Stimulated activated memory B cell treated with anti-CD40 and anti-IgM and Interleukin-4, amounts not matched to agents 10 μg/mL and 1 μg/mL and 100 μg/mL, for 72 hours (primary cell): Measurements from ENCODE around the gene UBE2E1.

Experiments used
- ATAC-seq: fragments of 150-1000 bp; cut with Tn5 transposase; 2 replicates; pipeline ENCODE4 v1.10.0; 2021
- H3K27ac Mint-ChIP-seq: one replicate; pipeline ENCODE4 v1.8.0; 2022; ENCODE audit warnings: mild to moderate bottlenecking, mixed read lengths
- H3K27me3 Mint-ChIP-seq: one replicate; pipeline ENCODE4 v1.8.0; 2022; ENCODE audit warnings: mixed read lengths
- H3K36me3 Mint-ChIP-seq: one replicate; pipeline ENCODE4 v1.8.0; 2022; ENCODE audit warnings: mixed read lengths
- H3K4me1 Mint-ChIP-seq: one replicate; pipeline ENCODE4 v1.8.0; 2022; ENCODE audit warnings: mixed read lengths
- H3K4me3 Mint-ChIP-seq: one replicate; pipeline ENCODE4 v1.8.0; 2022; ENCODE audit warnings: mild to moderate bottlenecking, moderate library complexity, mixed read lengths
- H3K9me3 Mint-ChIP-seq: one replicate; pipeline ENCODE4 v1.8.0; 2022; ENCODE audit warnings: mixed read lengths

UBE2E1 gene

GRCh38 chr3:23824699-23825444 is 19.1 kb downstream of the UBE2E1 start:
- Mint-ChIP-seq H3K27ac (peak overlapping the region; percentile 35), H3K9me3 (peaks cover 3% of the 10 kb centered on the region), H3K27me3 (no peaks in the 10 kb centered on the region), H3K4me3 (no peak overlapping the region), H3K4me1 (peaks cover 80% of the 10 kb centered on the region), H3K36me3 (peaks cover 21% of the 10 kb centered on the region)
- no peak for ATAC-seq

GRCh38 chr3:23825802-23826201 is 20.0 kb downstream of the UBE2E1 start:
- Mint-ChIP-seq H3K4me3 (no peak overlapping the region), H3K27me3 (no peaks in the 10 kb centered on the region), H3K36me3 (peaks cover 19% of the 10 kb centered on the region), H3K9me3 (peaks cover 3% of the 10 kb centered on the region), H3K4me1 (peaks cover 84% of the 10 kb centered on the region), H3K27ac (peak overlapping the region; percentile 9)
- no peak for ATAC-seq

- Mint-ChIP-seq H3K4me1 (peaks cover 84% of the 10 kb centered on the region), H3K27ac (no peak overlapping the region), H3K27me3 (no peaks in the 10 kb centered on the region), H3K36me3 (peaks cover 15% of the 10 kb centered on the region), H3K9me3 (peaks cover 3% of the 10 kb centered on the region), H3K4me3 (no peak overlapping the region)
- no peak for ATAC-seq
Measured at GRCh38 chr3:23826382-23827064, 20.8 kb downstream of the UBE2E1 start.

- peak; percentile 83 for ATAC-seq
- peaks cover 9% of the 10 kb centered on the region for H3K36me3 Mint-ChIP-seq
- peaks cover 3% of the 10 kb centered on the region for H3K9me3 Mint-ChIP-seq
- no peaks in the 10 kb centered on the region for H3K27me3 Mint-ChIP-seq
- peak overlapping the region; percentile 52 for H3K4me3 Mint-ChIP-seq
- peaks cover 77% of the 10 kb centered on the region for H3K4me1 Mint-ChIP-seq
- H3K27ac Mint-ChIP-seq: peak overlapping the region; percentile 2
Measured at GRCh38 chr3:23829242-23829934, 23.6 kb downstream of the UBE2E1 start.

GRCh38 chr3:23830869-23831484 is 25.2 kb downstream of the UBE2E1 start:
- Mint-ChIP-seq H3K27me3 (no peaks in the 10 kb centered on the region), H3K27ac (peak overlapping the region; percentile 2), H3K4me3 (peak overlapping the region; percentile 23), H3K4me1 (peaks cover 74% of the 10 kb centered on the region), H3K36me3 (no peaks in the 10 kb centered on the region), H3K9me3 (no peaks in the 10 kb centered on the region)
- peak; percentile 81 for ATAC-seq

- peaks cover 74% of the 10 kb centered on the region for H3K4me1 Mint-ChIP-seq
- H3K36me3 Mint-ChIP-seq: no peaks in the 10 kb centered on the region
- H3K4me3 Mint-ChIP-seq: no peak overlapping the region
- ATAC-seq: no peak
- H3K27ac Mint-ChIP-seq: peak overlapping the region; percentile 2
- no peaks in the 10 kb centered on the region for H3K27me3 Mint-ChIP-seq
- H3K9me3 Mint-ChIP-seq: no peaks in the 10 kb centered on the region
Measured at GRCh38 chr3:23831517-23832394, 26.0 kb downstream of the UBE2E1 start.

GRCh38 chr3:23832523-23832922 is 26.8 kb downstream of the UBE2E1 start:
- Mint-ChIP-seq H3K27ac (no peak overlapping the region), H3K27me3 (no peaks in the 10 kb centered on the region), H3K9me3 (no peaks in the 10 kb centered on the region), H3K36me3 (no peaks in the 10 kb centered on the region), H3K4me1 (peaks cover 80% of the 10 kb centered on the region), H3K4me3 (no peak overlapping the region)
- no peak for ATAC-seq

- Mint-ChIP-seq H3K4me1 (peaks cover 68% of the 10 kb centered on the region), H3K27ac (no peak overlapping the region), H3K9me3 (no peaks in the 10 kb centered on the region), H3K4me3 (no peak overlapping the region), H3K27me3 (no peaks in the 10 kb centered on the region), H3K36me3 (no peaks in the 10 kb centered on the region)
- ATAC-seq: no peak
Measured at GRCh38 chr3:23834082-23834870, 28.5 kb downstream of the UBE2E1 start.

GRCh38 chr3:23835087-23835486 is 29.3 kb downstream of the UBE2E1 start:
- Mint-ChIP-seq H3K36me3 (no peaks in the 10 kb centered on the region), H3K27ac (no peak overlapping the region), H3K4me3 (no peak overlapping the region), H3K4me1 (peaks cover 65% of the 10 kb centered on the region), H3K9me3 (no peaks in the 10 kb centered on the region), H3K27me3 (no peaks in the 10 kb centered on the region)
- no peak for ATAC-seq

- Mint-ChIP-seq H3K27ac (no peak overlapping the region), H3K4me3 (no peak overlapping the region), H3K27me3 (no peaks in the 10 kb centered on the region), H3K36me3 (no peaks in the 10 kb centered on the region), H3K4me1 (peaks cover 64% of the 10 kb centered on the region), H3K9me3 (no peaks in the 10 kb centered on the region)
- ATAC-seq: no peak
Measured at GRCh38 chr3:23835802-23836201, 30.0 kb downstream of the UBE2E1 start.

- no peak overlapping the region for H3K27ac Mint-ChIP-seq
- peak; percentile 53 for ATAC-seq
- peaks cover 3% of the 10 kb centered on the region for H3K36me3 Mint-ChIP-seq
- H3K4me3 Mint-ChIP-seq: no peak overlapping the region
- no peaks in the 10 kb centered on the region for H3K27me3 Mint-ChIP-seq
- H3K4me1 Mint-ChIP-seq: peaks cover 60% of the 10 kb centered on the region
- H3K9me3 Mint-ChIP-seq: no peaks in the 10 kb centered on the region
Measured at GRCh38 chr3:23836536-23837230, 30.9 kb downstream of the UBE2E1 start.

- H3K4me3 Mint-ChIP-seq: no peak overlapping the region
- peaks cover 58% of the 10 kb centered on the region for H3K4me1 Mint-ChIP-seq
- H3K36me3 Mint-ChIP-seq: peaks cover 8% of the 10 kb centered on the region
- no peak overlapping the region for H3K27ac Mint-ChIP-seq
- ATAC-seq: no peak
- no peaks in the 10 kb centered on the region for H3K27me3 Mint-ChIP-seq
- no peaks in the 10 kb centered on the region for H3K9me3 Mint-ChIP-seq
Measured at GRCh38 chr3:23837286-23837685, 31.5 kb downstream of the UBE2E1 start.

GRCh38 chr3:23837691-23838090 is 31.9 kb downstream of the UBE2E1 start:
- H3K9me3 Mint-ChIP-seq: no peaks in the 10 kb centered on the region
- no peak overlapping the region for H3K27ac Mint-ChIP-seq
- H3K36me3 Mint-ChIP-seq: peaks cover 8% of the 10 kb centered on the region
- H3K27me3 Mint-ChIP-seq: no peaks in the 10 kb centered on the region
- H3K4me1 Mint-ChIP-seq: peaks cover 54% of the 10 kb centered on the region
- no peak for ATAC-seq
- no peak overlapping the region for H3K4me3 Mint-ChIP-seq
